HL-60 (cell line): ENCODE measurements around the gene HCN2.

Experiments used
- DNase-seq, 2 experiments: peaks; one replicate each; pipeline ENCODE4 v3.0.0-alpha.2; 2010 to 2020; ENCODE audit warnings: low read depth in 1 of 2, low spot score in 1 of 2
- H3K27ac ChIP-seq: fragments of 250-450 bp; sonication (Bioruptor Pico); replicated peaks from 2 replicates; pipeline ENCODE4 v1.5.1; 2020; ENCODE audit warnings: mild to moderate bottlenecking, moderate library complexity
- H3K27me3 ChIP-seq: fragments of 250-450 bp; sonication (Bioruptor Pico); 2 replicates; pipeline ENCODE4 v1.5.1; 2021; ENCODE audit warnings: mild to moderate bottlenecking, moderate library complexity; ENCODE audit not compliant: insufficient read depth, poor library complexity, severe bottlenecking
- H3K4me3 ChIP-seq: replicated peaks from 2 replicates; pipeline ENCODE4 v1.5.1; 2011; ENCODE audit warnings: mild to moderate bottlenecking, control low read depth, low read length; ENCODE audit not compliant: insufficient read depth
- GABPA ChIP-seq: IDR thresholded peaks from 2 replicates; pipeline ENCODE4 v1.6.1; 2012; ENCODE audit warnings: low read depth
- POLR2AphosphoS5 ChIP-seq: IDR thresholded peaks from 2 replicates; pipeline ENCODE4 v1.6.1; 2012; ENCODE audit warnings: low read depth
- SPI1 ChIP-seq: IDR thresholded peaks from 2 replicates; pipeline ENCODE4 v1.6.1; 2012; ENCODE audit warnings: low read depth, mild to moderate bottlenecking, borderline replicate concordance
- TF ChIP-seq, protein P1 (sequence below): IDR thresholded peaks from 2 replicates; pipeline ENCODE4 v1.6.1; 2012; ENCODE audit warnings: low read depth; ENCODE audit not compliant: insufficient replicate concordance
- TF ChIP-seq, protein P2 (sequence below): IDR thresholded peaks from one replicate; pipeline ENCODE4 v1.5.1; 2011; ENCODE audit warnings: low read length, control low read depth, inconsistent platforms; ENCODE audit not compliant: insufficient read depth

Gene HCN2

DNA sequence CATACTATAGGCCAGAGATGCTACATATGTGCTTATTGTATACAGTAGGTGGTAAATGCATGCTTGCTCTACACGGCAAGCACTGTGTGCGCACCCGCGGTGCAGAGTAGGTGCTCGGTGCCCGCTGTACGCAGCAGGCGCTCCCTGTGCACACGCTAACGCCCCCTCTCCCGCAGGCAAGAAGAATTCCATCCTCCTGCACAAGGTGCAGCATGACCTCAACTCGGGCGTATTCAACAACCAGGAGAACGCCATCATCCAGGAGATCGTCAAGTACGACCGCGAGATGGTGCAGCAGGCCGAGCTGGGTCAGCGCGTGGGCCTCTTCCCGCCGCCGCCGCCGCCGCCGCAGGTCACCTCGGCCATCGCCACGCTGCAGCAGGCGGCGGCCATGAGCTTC, 25.9 kb downstream of the HCN2 start:
- no peaks in the 10 kb centered on the region for H3K27me3 ChIP-seq
- no peak overlapping the region for H3K27ac ChIP-seq
- no peak for DNase-seq
- H3K4me3 ChIP-seq = no peak overlapping the region
- TF ChIP-seq, protein P1, sequence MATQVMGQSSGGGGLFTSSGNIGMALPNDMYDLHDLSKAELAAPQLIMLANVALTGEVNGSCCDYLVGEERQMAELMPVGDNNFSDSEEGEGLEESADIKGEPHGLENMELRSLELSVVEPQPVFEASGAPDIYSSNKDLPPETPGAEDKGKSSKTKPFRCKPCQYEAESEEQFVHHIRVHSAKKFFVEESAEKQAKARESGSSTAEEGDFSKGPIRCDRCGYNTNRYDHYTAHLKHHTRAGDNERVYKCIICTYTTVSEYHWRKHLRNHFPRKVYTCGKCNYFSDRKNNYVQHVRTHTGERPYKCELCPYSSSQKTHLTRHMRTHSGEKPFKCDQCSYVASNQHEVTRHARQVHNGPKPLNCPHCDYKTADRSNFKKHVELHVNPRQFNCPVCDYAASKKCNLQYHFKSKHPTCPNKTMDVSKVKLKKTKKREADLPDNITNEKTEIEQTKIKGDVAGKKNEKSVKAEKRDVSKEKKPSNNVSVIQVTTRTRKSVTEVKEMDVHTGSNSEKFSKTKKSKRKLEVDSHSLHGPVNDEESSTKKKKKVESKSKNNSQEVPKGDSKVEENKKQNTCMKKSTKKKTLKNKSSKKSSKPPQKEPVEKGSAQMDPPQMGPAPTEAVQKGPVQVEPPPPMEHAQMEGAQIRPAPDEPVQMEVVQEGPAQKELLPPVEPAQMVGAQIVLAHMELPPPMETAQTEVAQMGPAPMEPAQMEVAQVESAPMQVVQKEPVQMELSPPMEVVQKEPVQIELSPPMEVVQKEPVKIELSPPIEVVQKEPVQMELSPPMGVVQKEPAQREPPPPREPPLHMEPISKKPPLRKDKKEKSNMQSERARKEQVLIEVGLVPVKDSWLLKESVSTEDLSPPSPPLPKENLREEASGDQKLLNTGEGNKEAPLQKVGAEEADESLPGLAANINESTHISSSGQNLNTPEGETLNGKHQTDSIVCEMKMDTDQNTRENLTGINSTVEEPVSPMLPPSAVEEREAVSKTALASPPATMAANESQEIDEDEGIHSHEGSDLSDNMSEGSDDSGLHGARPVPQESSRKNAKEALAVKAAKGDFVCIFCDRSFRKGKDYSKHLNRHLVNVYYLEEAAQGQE = no peak
- TF ChIP-seq SPI1 (no peak), GABPA (no peak), POLR2AphosphoS5 (no peak)
- TF ChIP-seq, protein P2, sequence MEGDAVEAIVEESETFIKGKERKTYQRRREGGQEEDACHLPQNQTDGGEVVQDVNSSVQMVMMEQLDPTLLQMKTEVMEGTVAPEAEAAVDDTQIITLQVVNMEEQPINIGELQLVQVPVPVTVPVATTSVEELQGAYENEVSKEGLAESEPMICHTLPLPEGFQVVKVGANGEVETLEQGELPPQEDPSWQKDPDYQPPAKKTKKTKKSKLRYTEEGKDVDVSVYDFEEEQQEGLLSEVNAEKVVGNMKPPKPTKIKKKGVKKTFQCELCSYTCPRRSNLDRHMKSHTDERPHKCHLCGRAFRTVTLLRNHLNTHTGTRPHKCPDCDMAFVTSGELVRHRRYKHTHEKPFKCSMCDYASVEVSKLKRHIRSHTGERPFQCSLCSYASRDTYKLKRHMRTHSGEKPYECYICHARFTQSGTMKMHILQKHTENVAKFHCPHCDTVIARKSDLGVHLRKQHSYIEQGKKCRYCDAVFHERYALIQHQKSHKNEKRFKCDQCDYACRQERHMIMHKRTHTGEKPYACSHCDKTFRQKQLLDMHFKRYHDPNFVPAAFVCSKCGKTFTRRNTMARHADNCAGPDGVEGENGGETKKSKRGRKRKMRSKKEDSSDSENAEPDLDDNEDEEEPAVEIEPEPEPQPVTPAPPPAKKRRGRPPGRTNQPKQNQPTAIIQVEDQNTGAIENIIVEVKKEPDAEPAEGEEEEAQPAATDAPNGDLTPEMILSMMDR = no peak

DNA sequence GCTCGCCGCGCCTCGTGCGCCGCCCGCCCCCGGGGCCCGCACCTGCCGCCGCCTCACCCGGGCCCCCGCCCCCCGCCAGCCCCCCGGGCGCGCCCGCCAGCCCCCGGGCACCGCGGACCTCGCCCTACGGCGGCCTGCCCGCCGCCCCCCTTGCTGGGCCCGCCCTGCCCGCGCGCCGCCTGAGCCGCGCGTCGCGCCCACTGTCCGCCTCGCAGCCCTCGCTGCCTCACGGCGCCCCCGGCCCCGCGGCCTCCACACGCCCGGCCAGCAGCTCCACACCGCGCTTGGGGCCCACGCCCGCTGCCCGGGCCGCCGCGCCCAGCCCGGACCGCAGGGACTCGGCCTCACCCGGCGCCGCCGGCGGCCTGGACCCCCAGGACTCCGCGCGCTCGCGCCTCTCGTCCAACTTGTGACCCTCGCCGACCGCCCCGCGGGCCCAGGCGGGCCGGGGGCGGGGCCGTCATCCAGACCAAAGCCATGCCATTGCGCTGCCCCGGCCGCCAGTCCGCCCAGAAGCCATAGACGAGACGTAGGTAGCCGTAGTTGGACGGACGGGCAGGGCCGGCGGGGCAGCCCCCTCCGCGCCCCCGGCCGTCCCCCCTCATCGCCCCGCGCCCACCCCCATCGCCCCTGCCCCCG, 26.5 kb downstream of the HCN2 start:
- Histone ChIP-seq H3K4me3 (no peak overlapping the region), H3K27ac (no peak overlapping the region), H3K27me3 (no peaks in the 10 kb centered on the region)
- TF ChIP-seq SPI1 = no peak
- TF ChIP-seq GABPA = no peak
- TF ChIP-seq POLR2AphosphoS5 = no peak
- TF ChIP-seq, protein P2 = no peak
- TF ChIP-seq, protein P1 = no peak
- DNase-seq = no peak

DNA sequence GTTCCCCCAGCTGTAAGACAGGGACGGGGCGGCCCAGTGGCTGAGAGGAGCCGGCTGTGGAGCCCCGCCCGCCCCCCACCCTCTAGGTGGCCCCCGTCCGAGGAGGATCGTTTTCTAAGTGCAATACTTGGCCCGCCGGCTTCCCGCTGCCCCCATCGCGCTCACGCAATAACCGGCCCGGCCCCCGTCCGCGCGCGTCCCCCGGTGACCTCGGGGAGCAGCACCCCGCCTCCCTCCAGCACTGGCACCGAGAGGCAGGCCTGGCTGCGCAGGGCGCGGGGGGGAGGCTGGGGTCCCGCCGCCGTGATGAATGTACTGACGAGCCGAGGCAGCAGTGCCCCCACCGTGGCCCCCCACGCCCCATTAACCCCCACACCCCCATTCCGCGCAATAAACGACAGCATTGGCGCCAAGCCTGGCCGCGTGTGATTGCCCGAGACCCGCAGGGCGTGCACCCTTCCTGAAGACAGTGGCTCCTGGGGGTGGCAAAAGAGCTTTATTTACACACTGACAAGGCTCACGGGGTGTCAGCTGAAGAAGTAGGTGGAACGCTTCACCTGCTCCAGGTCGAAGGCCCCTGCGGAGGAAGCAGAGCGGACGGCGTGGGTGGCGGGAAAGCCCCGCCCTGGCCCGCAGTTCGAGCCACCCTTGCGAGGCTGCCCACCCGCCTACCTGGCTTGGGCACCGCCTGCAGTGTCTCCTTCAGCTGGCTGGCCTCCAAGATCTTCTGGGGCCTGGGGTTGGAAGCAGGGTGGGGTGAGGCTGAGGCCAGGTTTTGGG, 27.3 kb downstream of the HCN2 start:
- no peaks in the 10 kb centered on the region for H3K27me3 ChIP-seq
- TF ChIP-seq, protein P1 = no peak
- TF ChIP-seq, protein P2 = no peak
- TF ChIP-seq SPI1 (no peak), GABPA (no peak), POLR2AphosphoS5 (no peak)
- H3K4me3 ChIP-seq = no peak overlapping the region
- H3K27ac ChIP-seq = no peak overlapping the region
- no peak for DNase-seq
